Stimulated activated CD8-positive, alpha-beta memory T cell treated with anti-CD3 and anti-CD28 coated beads, Interleukin-4, amount 100 ng/mL, for 24 hours (primary cell): ENCODE data around the gene RAD18.

Experiments
- DNase-seq: peaks from one replicate; pipeline ENCODE4 v3.0.0-alpha.2; 2020; ENCODE audit warnings: low read depth

The RAD18 gene

DNA sequence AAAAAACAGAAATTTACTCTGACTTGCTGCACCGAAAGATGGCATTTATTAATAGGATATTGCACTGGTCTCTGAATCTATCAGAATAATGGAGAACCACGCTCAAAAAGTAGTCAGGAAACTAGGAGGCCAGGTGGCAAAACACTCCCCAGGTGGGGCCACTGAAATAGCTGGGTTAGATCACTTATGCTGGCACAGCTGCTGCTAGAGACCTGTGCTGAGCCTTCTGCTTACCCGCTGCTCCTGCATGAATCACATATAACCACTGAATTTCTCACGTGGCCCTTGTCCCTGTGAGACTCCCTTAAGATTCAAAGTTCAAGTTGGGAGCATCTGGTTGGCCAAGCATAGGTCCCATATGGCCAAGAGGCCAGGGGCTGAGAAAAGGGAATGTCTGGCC, 127.9 kb downstream of the RAD18 start:
- no peak for DNase-seq

DNA sequence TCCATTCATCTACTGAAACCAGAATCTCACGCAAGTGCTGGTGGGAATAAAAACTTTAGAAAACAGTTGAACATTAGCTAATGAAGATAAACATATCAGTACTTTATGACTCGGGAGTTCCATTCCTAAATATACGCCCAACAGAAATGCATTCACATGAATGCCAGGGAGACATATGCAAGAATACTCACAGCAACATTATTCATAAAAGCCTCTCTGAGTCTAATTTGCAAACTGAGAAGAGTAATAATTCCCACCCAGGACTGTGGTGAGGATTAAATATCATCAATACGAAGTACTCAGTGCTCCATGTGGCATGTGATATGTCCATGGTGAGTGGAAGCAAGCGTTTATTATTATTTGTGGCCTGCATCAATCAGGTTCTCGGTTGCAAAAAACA, 128.3 kb downstream of the RAD18 start:
- no peak for DNase-seq

DNA sequence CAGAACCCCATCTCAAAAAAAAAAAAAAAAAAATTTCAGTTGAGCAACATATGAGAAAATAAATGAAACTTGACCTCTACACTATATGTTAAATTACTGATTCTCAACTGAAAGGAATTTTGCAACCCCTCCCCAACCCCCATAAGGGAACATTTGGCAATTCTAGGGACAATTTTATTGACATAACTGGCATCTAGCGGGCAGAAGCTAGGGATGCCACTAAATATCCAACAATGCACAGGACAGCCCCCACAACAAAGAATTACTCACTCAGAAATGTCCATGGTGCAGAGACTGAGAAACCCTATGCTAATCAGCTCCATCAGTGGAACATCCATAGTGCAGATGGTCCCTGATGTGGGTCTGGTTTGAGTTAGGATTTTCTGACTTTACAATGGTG, 135.6 kb downstream of the RAD18 start:
- DNase-seq, result no peak
